ENCODE results near the gene SLC6A12. TPM values are rescaled to one million over a fixed set of nuclear protein-coding genes. Genes with fewer than 3 reads are reported as not detected.

Gene SLC6A12
- total RNA-seq, 1 experiment from 2014 or later, result 0.17 TPM

DNA sequence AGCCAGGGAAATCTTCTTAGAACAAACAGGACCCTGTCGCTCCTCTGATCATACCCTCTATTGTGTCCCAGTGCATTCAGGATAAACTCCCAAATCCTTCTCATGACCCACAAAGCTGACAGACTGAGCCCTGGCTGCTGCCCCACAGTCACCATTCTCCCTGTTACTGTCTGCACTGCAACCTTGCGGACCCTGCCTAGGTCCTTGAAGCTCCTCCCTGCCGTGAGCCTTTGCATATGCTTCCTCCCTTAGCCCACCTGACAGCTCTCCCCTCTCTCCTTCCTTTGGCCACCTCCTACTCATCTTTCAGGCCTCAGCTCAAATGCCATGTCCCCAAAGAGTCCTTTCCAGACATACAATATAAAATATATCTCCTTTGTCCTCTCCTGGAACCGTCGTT is 62.4 kb downstream of the SLC6A12 start:
- H3K4me3 Mint-ChIP-seq, result no peak overlapping the region
- Histone ChIP-seq H2AK5ac (ENCODE audit: insufficient read length, low read length) (no peak overlapping the region), H2AFZ (ENCODE audit: low read length) (no peak overlapping the region), H3K18ac (ENCODE audit: insufficient read length, low read depth, low read length) (no peak overlapping the region), H3K9ac (ENCODE audit: extremely low read depth, insufficient read length, low read length) (no peak overlapping the region), H3K23me2 (ENCODE audit: insufficient read length, low read depth, low read length, poor library complexity, severe bottlenecking) (no peaks in the 10 kb centered on the region), H3K4me2 (ENCODE audit: insufficient read depth, insufficient read length, low read length) (no peak overlapping the region), H4K8ac (replicated peaks; ENCODE audit: insufficient read length, low read depth, low read length) (no peak overlapping the region), H3K4ac (ENCODE audit: low read depth, low read length) (no peak overlapping the region), H2BK12ac (ENCODE audit: insufficient read length, low read depth, low read length) (no peak overlapping the region), H3K23ac (ENCODE audit: insufficient read length, low read depth, low read length) (no peak overlapping the region), H2BK20ac (ENCODE audit: low read depth, low read length, poor library complexity, severe bottlenecking) (no peak overlapping the region), H3K27ac (ENCODE audit: insufficient read length, low read depth, low read length) (no peak overlapping the region), H4K20me1 (ENCODE audit: control insufficient read depth, insufficient read depth, insufficient read length) (no peaks in the 10 kb centered on the region), H3K4me1 (ENCODE audit: insufficient read depth, low read length) (peaks cover 1% of the 10 kb centered on the region; the same call in 1 of the 2 replicates), H3K79me1 (ENCODE audit: insufficient read depth, low read depth, low read length, poor library complexity, severe bottlenecking) (no peaks in the 10 kb centered on the region), H3K56ac (ENCODE audit: insufficient read length, low read depth, low read length) (no peak overlapping the region), H3K79me2 (ENCODE audit: insufficient read depth, low read length) (no peaks in the 10 kb centered on the region), H3K9me3 (ENCODE audit: control insufficient read depth, low read depth, low read length) (no peaks in the 10 kb centered on the region), H3T11ph (ENCODE audit: low read length) (no peak overlapping the region), H2BK15ac (ENCODE audit: low read depth, low read length) (no peak overlapping the region), H2BK5ac (ENCODE audit: insufficient read length, low read length) (no peak overlapping the region), H2BK120ac (ENCODE audit: low read depth, low read length, poor library complexity, severe bottlenecking) (no peak overlapping the region), H4K5ac (ENCODE audit: insufficient read length, low read depth, low read length) (no peak overlapping the region), H3K14ac (ENCODE audit: insufficient read depth, low read length) (no peak overlapping the region), H3K27me3 (ENCODE audit: insufficient read depth, low read length) (no peaks in the 10 kb centered on the region), H4K91ac (ENCODE audit: insufficient read length, low read depth, low read length) (no peak overlapping the region)
- no peak for DNase-seq
- TF ChIP-seq, protein P1, sequence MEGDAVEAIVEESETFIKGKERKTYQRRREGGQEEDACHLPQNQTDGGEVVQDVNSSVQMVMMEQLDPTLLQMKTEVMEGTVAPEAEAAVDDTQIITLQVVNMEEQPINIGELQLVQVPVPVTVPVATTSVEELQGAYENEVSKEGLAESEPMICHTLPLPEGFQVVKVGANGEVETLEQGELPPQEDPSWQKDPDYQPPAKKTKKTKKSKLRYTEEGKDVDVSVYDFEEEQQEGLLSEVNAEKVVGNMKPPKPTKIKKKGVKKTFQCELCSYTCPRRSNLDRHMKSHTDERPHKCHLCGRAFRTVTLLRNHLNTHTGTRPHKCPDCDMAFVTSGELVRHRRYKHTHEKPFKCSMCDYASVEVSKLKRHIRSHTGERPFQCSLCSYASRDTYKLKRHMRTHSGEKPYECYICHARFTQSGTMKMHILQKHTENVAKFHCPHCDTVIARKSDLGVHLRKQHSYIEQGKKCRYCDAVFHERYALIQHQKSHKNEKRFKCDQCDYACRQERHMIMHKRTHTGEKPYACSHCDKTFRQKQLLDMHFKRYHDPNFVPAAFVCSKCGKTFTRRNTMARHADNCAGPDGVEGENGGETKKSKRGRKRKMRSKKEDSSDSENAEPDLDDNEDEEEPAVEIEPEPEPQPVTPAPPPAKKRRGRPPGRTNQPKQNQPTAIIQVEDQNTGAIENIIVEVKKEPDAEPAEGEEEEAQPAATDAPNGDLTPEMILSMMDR (conservative IDR thresholded peaks at IDR 0.05), result no peak
- peaks cover 41 to 50% of the 10 kb centered on the region in 2 experiments for H3K4me1 Mint-ChIP-seq
- no peaks in the 10 kb centered on the region; a peak in 1 of 7 replicates for H3K36me3 Mint-ChIP-seq (ENCODE audit: insufficient read depth in 1 of 3, low read depth in 3 of 3)
- no peak overlapping the region; a peak in 1 of 7 replicates for H3K27ac Mint-ChIP-seq
- no peaks in the 10 kb centered on the region; a peak in 1 of 5 replicates for H3K9me3 Mint-ChIP-seq
- peaks cover 13% of the 10 kb centered on the region for H3K27me3 Mint-ChIP-seq (ENCODE audit: low read depth)
- no CpG with 5 or more reads among the region's 5 CpGs for WGBS (ENCODE audit: extremely low coverage, insufficient read length, low lambda C conversion rate)
